GM18873 (cell line): ENCODE results near the gene BGLAP.
A peak's percentile ranks its signal among the peaks of the same experiment; 100 is the strongest.
"Not testable (repeated sequence)": the region's sequence is repeated elsewhere in the genome, so short reads cannot be mapped to it uniquely, and the experiment has no call there.

Experiments
- ATAC-seq: cut with Tn5 transposase; IDR thresholded peaks from one replicate; pipeline ENCODE4 v1.9.1; 2021; ENCODE audit warnings: mild to moderate bottlenecking, moderate library complexity, moderate number of reproducible peaks; ENCODE audit not compliant: unreplicated experiment, low FRiP score

Gene BGLAP

GRCh38 chr1:156241926-156242325 is at the start of gene BGLAP:
Gene BGLAP, plus strand, starts transcription at chr1:156242184. Its CDS starts 48 bp downstream, at chr1:156242232.
- ATAC-seq = no peak

- no peak for ATAC-seq
Measured at GRCh38 chr1:156193208-156193487, 48.8 kb upstream of the BGLAP start.

- peak; percentile 89 for ATAC-seq
Measured at GRCh38 chr1:156193488-156194299, 48.3 kb upstream of the BGLAP start, which contains the start of gene SLC25A44. Gene SLC25A44, plus strand, starts transcription at chr1:156194104. Its CDS starts 5,744 bp downstream, at chr1:156199848.

- ATAC-seq = no peak
Measured at GRCh38 chr1:156194300-156194652, 47.7 kb upstream of the BGLAP start.

- ATAC-seq = no peak
Measured at GRCh38 chr1:156195853-156196252, 46.1 kb upstream of the BGLAP start.

- ATAC-seq = no peak
Measured at GRCh38 chr1:156196445-156196844, 45.5 kb upstream of the BGLAP start.

GRCh38 chr1:156198831-156199349 is 43.1 kb upstream of the BGLAP start:
- ATAC-seq = no peak

- no peak for ATAC-seq
Measured at GRCh38 chr1:156200044-156200443, 41.9 kb upstream of the BGLAP start.

- no peak for ATAC-seq
Measured at GRCh38 chr1:156203331-156203730, 38.7 kb upstream of the BGLAP start.

- no peak for ATAC-seq
Measured at GRCh38 chr1:156204686-156205085, 37.3 kb upstream of the BGLAP start.

GRCh38 chr1:156211243-156211642 is 30.7 kb upstream of the BGLAP start:
- ATAC-seq = no peak

GRCh38 chr1:156212130-156212529 is 29.9 kb upstream of the BGLAP start:
- no peak for ATAC-seq

GRCh38 chr1:156212833-156213643 is 28.9 kb upstream of the BGLAP start, which contains the start of gene PMF1:
Gene PMF1, plus strand, starts transcription at chr1:156213007. Its CDS starts 9 bp downstream, at chr1:156213016.
- peak; percentile 80 for ATAC-seq

GRCh38 chr1:156213644-156213966 is 28.4 kb upstream of the BGLAP start:
- no peak for ATAC-seq

- no peak for ATAC-seq
Measured at GRCh38 chr1:156214024-156214748, 27.8 kb upstream of the BGLAP start.

GRCh38 chr1:156216361-156217086 is 25.5 kb upstream of the BGLAP start:
- not testable (repeated sequence) for ATAC-seq

- no peak for ATAC-seq
Measured at GRCh38 chr1:156217871-156218270, 24.1 kb upstream of the BGLAP start.

- no peak for ATAC-seq
Measured at GRCh38 chr1:156220226-156220625, 21.8 kb upstream of the BGLAP start.

- no peak for ATAC-seq
Measured at GRCh38 chr1:156221986-156222692, 19.8 kb upstream of the BGLAP start.

- ATAC-seq = no peak
Measured at GRCh38 chr1:156225677-156226014, 16.3 kb upstream of the BGLAP start.
